HL-60 (cell line): Measurements from ENCODE around the gene XXYLT1.

ENCODE experiments used
- DNase-seq, 2 experiments: peaks; one replicate each; pipeline ENCODE4 v3.0.0-alpha.2; 2010 to 2020; ENCODE audit warnings: low read depth in 1 of 2, low spot score in 1 of 2
- H3K27ac ChIP-seq: fragments of 250-450 bp; sonication (Bioruptor Pico); replicated peaks from 2 replicates; pipeline ENCODE4 v1.5.1; 2020; ENCODE audit warnings: mild to moderate bottlenecking, moderate library complexity
- H3K27me3 ChIP-seq: fragments of 250-450 bp; sonication (Bioruptor Pico); 2 replicates; pipeline ENCODE4 v1.5.1; 2021; ENCODE audit warnings: mild to moderate bottlenecking, moderate library complexity; ENCODE audit not compliant: insufficient read depth, poor library complexity, severe bottlenecking
- H3K4me3 ChIP-seq: replicated peaks from 2 replicates; pipeline ENCODE4 v1.5.1; 2011; ENCODE audit warnings: mild to moderate bottlenecking, control low read depth, low read length; ENCODE audit not compliant: insufficient read depth
- CTCF ChIP-seq: IDR thresholded peaks from one replicate; pipeline ENCODE4 v1.5.1; 2011; ENCODE audit warnings: low read length, control low read depth, inconsistent platforms; ENCODE audit not compliant: insufficient read depth
- GABPA ChIP-seq: IDR thresholded peaks from 2 replicates; pipeline ENCODE4 v1.6.1; 2012; ENCODE audit warnings: low read depth
- POLR2AphosphoS5 ChIP-seq: IDR thresholded peaks from 2 replicates; pipeline ENCODE4 v1.6.1; 2012; ENCODE audit warnings: low read depth
- REST ChIP-seq: IDR thresholded peaks from 2 replicates; pipeline ENCODE4 v1.6.1; 2012; ENCODE audit warnings: low read depth; ENCODE audit not compliant: insufficient replicate concordance
- SPI1 ChIP-seq: IDR thresholded peaks from 2 replicates; pipeline ENCODE4 v1.6.1; 2012; ENCODE audit warnings: low read depth, mild to moderate bottlenecking, borderline replicate concordance

Gene XXYLT1

GRCh38 chr3:195036574-195036973 lies 234.4 kb downstream of the XXYLT1 start:
- H3K27ac ChIP-seq = no peak overlapping the region
- TF ChIP-seq POLR2AphosphoS5 (no peak), CTCF (no peak), REST (no peak), GABPA (no peak), SPI1 (no peak)
- H3K4me3 ChIP-seq = no peak overlapping the region
- no peak for DNase-seq
- no peaks in the 10 kb centered on the region for H3K27me3 ChIP-seq

GRCh38 chr3:195036203-195036505 lies 234.8 kb downstream of the XXYLT1 start:
- Histone ChIP-seq H3K4me3 (no peak overlapping the region), H3K27me3 (no peaks in the 10 kb centered on the region), H3K27ac (no peak overlapping the region)
- DNase-seq = no peak
- TF ChIP-seq REST (no peak), CTCF (no peak), SPI1 (no peak), GABPA (no peak), POLR2AphosphoS5 (no peak)

- Histone ChIP-seq H3K4me3 (no peak overlapping the region), H3K27ac (no peak overlapping the region), H3K27me3 (no peaks in the 10 kb centered on the region)
- no peak for DNase-seq
- no peak for TF ChIP-seq CTCF
These were observed 235.4 kb downstream of the XXYLT1 start for GRCh38 chr3:195035345-195036202.

- Histone ChIP-seq H3K4me3 (no peak overlapping the region), H3K27ac (no peak overlapping the region), H3K27me3 (no peaks in the 10 kb centered on the region)
- TF ChIP-seq SPI1 (no peak), REST (no peak), CTCF (no peak), POLR2AphosphoS5 (no peak), GABPA (no peak)
- no peak for DNase-seq
These were observed 236.4 kb downstream of the XXYLT1 start for GRCh38 chr3:195034541-195034940.
